HEK293 (cell line): Measurements from ENCODE around the gene FEZF1.
A peak's percentile ranks its signal among the peaks of the same experiment; 100 is the strongest.

Experiments used
- CTCF ChIA-PET: fragments of 350-600 bp; formaldehyde crosslinking; extraction: SDS; loops from one replicate; lab custom pipeline; 2021; ENCODE audit warnings: antibody characterized with exemption; lab: Yijun Ruan, JAX
- POLR2A ChIA-PET: fragments of 300-600 bp; formaldehyde crosslinking; extraction: SDS; loops from one replicate; lab custom pipeline; 2020; ENCODE audit warnings: antibody characterized with exemption, inconsistent platforms; lab: Yijun Ruan, JAX
- H3K27ac ChIP-seq: fragments of 200-500 bp; sonication (Bioruptor generic); 2 replicates; pipeline ENCODE4 v1.5.1; 2014; ENCODE audit warnings: low read depth, low read length, control low read depth, inconsistent platforms; ENCODE audit errors: extremely low read depth
- H3K36me3 ChIP-seq, 2 experiments: fragments of 200-500 bp in 1 of 2; sonication (Bioruptor generic) in 1 of 2; 1 replicate in 1 of 2; 2 replicates in 1 of 2; pipeline ENCODE4 v1.5.1; 2014 to 2017; ENCODE audit warnings: inconsistent platforms in 2 of 2, low read length in 2 of 2; ENCODE audit not compliant: control insufficient read depth in 2 of 2, insufficient read depth in 1 of 2
- H3K4me1 ChIP-seq: fragments of 200-500 bp; sonication (Bioruptor generic); 2 replicates; pipeline ENCODE4 v1.5.1; 2014; ENCODE audit warnings: mild to moderate bottlenecking, low read length, inconsistent platforms; ENCODE audit not compliant: control insufficient read depth, insufficient read depth
- H3K4me3 ChIP-seq: 2 replicates; pipeline ENCODE4 v1.5.1; 2011; ENCODE audit warnings: low read depth, mild to moderate bottlenecking, control low read depth, low read length, moderate library complexity
- H3K9me3 ChIP-seq: fragments of 200-500 bp; sonication (Bioruptor generic); 2 replicates; pipeline ENCODE4 v1.5.1; 2014; ENCODE audit warnings: low read depth, low read length, inconsistent platforms; ENCODE audit not compliant: control insufficient read depth, insufficient read depth
- ELK4 ChIP-seq: IDR thresholded peaks from 2 replicates; pipeline ENCODE4 v1.6.1; 2011; ENCODE audit warnings: mild to moderate bottlenecking, low read depth, low read length, borderline replicate concordance
- HOXC10 ChIP-seq: sonication (generic); formaldehyde crosslinking; IDR thresholded peaks from 2 replicates; pipeline ENCODE4 v1.8.1; 2023; ENCODE audit warnings: mild to moderate bottlenecking, missing genetic modification reagents
- INSM2 ChIP-seq: fragments of 450-650 bp; formaldehyde crosslinking; IDR thresholded peaks from 2 replicates; pipeline ENCODE4 v1.5.1; 2016; ENCODE audit warnings: missing biosample characterization, missing genetic modification characterization
- KLF10 ChIP-seq: fragments of 450-650 bp; IDR thresholded peaks from 2 replicates; pipeline ENCODE4 v1.5.1; 2018; ENCODE audit warnings: missing biosample characterization, mild to moderate bottlenecking, missing genetic modification characterization
- MEIS1 ChIP-seq: sonication (generic); formaldehyde crosslinking; IDR thresholded peaks from 2 replicates; pipeline ENCODE4 v1.8.1; 2022; ENCODE audit warnings: missing genetic modification reagents, mild to moderate bottlenecking, borderline replicate concordance
- MZF1 ChIP-seq: fragments of 450-650 bp; formaldehyde crosslinking; IDR thresholded peaks from 2 replicates; pipeline ENCODE4 v1.5.1; 2017; ENCODE audit warnings: missing biosample characterization, missing genetic modification characterization, borderline replicate concordance
- ZBTB1 ChIP-seq: fragments of 450-650 bp; formaldehyde crosslinking; IDR thresholded peaks from 2 replicates; pipeline ENCODE4 v1.5.1; 2016; ENCODE audit warnings: missing biosample characterization, missing genetic modification characterization
- ZBTB10 ChIP-seq: fragments of 450-650 bp; formaldehyde crosslinking; IDR thresholded peaks from 2 replicates; pipeline ENCODE4 v1.5.1; 2016; ENCODE audit warnings: missing biosample characterization, missing genetic modification characterization
- ZBTB21 ChIP-seq: fragments of 450-650 bp; formaldehyde crosslinking; IDR thresholded peaks from 2 replicates; pipeline ENCODE4 v1.5.1; 2017; ENCODE audit warnings: missing biosample characterization, missing genetic modification characterization
- ZBTB48 ChIP-seq: fragments of 450-650 bp; formaldehyde crosslinking; IDR thresholded peaks from 2 replicates; pipeline ENCODE4 v1.5.1; 2016; ENCODE audit warnings: missing biosample characterization, missing genetic modification characterization
- ZFP37 ChIP-seq: fragments of 450-650 bp; formaldehyde crosslinking; IDR thresholded peaks from 2 replicates; pipeline ENCODE4 v1.5.1; 2016; ENCODE audit warnings: missing biosample characterization, missing genetic modification characterization
- ZFP41 ChIP-seq: fragments of 450-650 bp; formaldehyde crosslinking; IDR thresholded peaks from 2 replicates; pipeline ENCODE4 v1.5.1; 2016; ENCODE audit warnings: missing biosample characterization, missing genetic modification characterization, borderline replicate concordance
- ZNF24 ChIP-seq: fragments of 450-650 bp; formaldehyde crosslinking; IDR thresholded peaks from 2 replicates; pipeline ENCODE4 v1.5.1; 2016; ENCODE audit warnings: missing biosample characterization, missing genetic modification characterization
- ZNF302 ChIP-seq: fragments of 450-650 bp; formaldehyde crosslinking; IDR thresholded peaks from 2 replicates; pipeline ENCODE4 v1.5.1; 2016; ENCODE audit warnings: missing biosample characterization, missing genetic modification characterization, low read depth
- ZNF311 ChIP-seq: fragments of 450-650 bp; formaldehyde crosslinking; IDR thresholded peaks from 2 replicates; pipeline ENCODE4 v1.5.1; 2017; ENCODE audit warnings: missing biosample characterization, missing genetic modification characterization, borderline replicate concordance
- ZNF548 ChIP-seq: fragments of 450-650 bp; formaldehyde crosslinking; IDR thresholded peaks from 2 replicates; pipeline ENCODE4 v1.5.1; 2016; ENCODE audit warnings: missing biosample characterization, missing genetic modification characterization
- ZNF585B ChIP-seq: fragments of 450-650 bp; formaldehyde crosslinking; IDR thresholded peaks from 2 replicates; pipeline ENCODE4 v1.5.1; 2016; ENCODE audit warnings: missing biosample characterization, missing genetic modification characterization
- ZNF596 ChIP-seq: fragments of 450-650 bp; IDR thresholded peaks from 2 replicates; pipeline ENCODE4 v1.5.0; 2018; ENCODE audit warnings: missing biosample characterization, mild to moderate bottlenecking, missing genetic modification characterization, moderate library complexity
- ZNF623 ChIP-seq: fragments of 450-650 bp; formaldehyde crosslinking; IDR thresholded peaks from 2 replicates; pipeline ENCODE4 v1.5.1; 2016; ENCODE audit warnings: missing biosample characterization, missing genetic modification characterization
- ZNF624 ChIP-seq: fragments of 450-650 bp; formaldehyde crosslinking; IDR thresholded peaks from 2 replicates; pipeline ENCODE4 v1.5.1; 2017; ENCODE audit warnings: missing biosample characterization, missing genetic modification characterization
- ZNF654 ChIP-seq: fragments of 450-650 bp; formaldehyde crosslinking; IDR thresholded peaks from 2 replicates; pipeline ENCODE4 v1.5.1; 2016; ENCODE audit warnings: low read depth, missing biosample characterization, missing genetic modification characterization
- ZNF704 ChIP-seq: fragments of 450-650 bp; formaldehyde crosslinking; IDR thresholded peaks from 2 replicates; pipeline ENCODE4 v1.5.1; 2016; ENCODE audit warnings: missing biosample characterization, missing genetic modification characterization
- ZNF843 ChIP-seq: fragments of 450-650 bp; formaldehyde crosslinking; IDR thresholded peaks from 2 replicates; pipeline ENCODE4 v1.5.1; 2016; ENCODE audit warnings: missing biosample characterization, missing genetic modification characterization
- TF ChIP-seq, protein P1 (sequence below): fragments of 450-650 bp; formaldehyde crosslinking; IDR thresholded peaks from 2 replicates; pipeline ENCODE4 v1.5.1; 2016; ENCODE audit warnings: missing biosample characterization, missing genetic modification characterization

FEZF1 gene

GRCh38 chr7:122268101-122268500 lies 36.4 kb downstream of the FEZF1 start (continued):
- TF ChIP-seq ZBTB10 (tag by site-specific recombination) = no peak
- TF ChIP-seq ZNF623 (tag by site-specific recombination) = no peak
- TF ChIP-seq ZNF24 (tag by site-specific recombination) = 0 out of 2 replicates have a peak, but pooled peaks have one; percentile 29

DNA sequence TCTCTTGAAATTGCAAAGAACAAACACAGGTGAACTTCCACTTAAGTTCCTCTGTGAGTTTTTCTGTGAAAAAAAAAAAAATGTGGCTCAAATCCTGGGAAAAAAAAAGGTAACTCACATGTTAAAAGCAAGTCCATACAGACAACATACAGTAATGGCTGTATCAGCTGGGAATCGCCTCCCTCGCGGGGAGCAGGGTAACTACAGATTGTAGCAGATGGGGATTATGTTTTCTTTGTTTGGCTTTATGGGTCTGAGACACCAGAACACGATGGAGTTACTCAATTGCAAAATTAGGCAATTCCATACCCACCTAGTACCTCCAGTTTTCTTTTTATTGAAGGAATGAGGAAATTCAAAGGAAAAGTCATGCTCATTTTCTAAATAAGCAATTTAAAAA lies 42.3 kb downstream of the FEZF1 start:
- ChIA-PET CTCF (no interaction called here), POLR2A (no interaction called here)
- Histone ChIP-seq H3K4me3 (no peak overlapping the region), H3K27ac (no peak overlapping the region), H3K36me3 (no peaks in the 10 kb centered on the region), H3K9me3 (no peaks in the 10 kb centered on the region)
- TF ChIP-seq MZF1 (tag by site-specific recombination) (peak; percentile 23; the same call in 1 of the 2 replicates), ZBTB1 (tag by site-specific recombination) (no peak)
- TF ChIP-seq, protein P1, sequence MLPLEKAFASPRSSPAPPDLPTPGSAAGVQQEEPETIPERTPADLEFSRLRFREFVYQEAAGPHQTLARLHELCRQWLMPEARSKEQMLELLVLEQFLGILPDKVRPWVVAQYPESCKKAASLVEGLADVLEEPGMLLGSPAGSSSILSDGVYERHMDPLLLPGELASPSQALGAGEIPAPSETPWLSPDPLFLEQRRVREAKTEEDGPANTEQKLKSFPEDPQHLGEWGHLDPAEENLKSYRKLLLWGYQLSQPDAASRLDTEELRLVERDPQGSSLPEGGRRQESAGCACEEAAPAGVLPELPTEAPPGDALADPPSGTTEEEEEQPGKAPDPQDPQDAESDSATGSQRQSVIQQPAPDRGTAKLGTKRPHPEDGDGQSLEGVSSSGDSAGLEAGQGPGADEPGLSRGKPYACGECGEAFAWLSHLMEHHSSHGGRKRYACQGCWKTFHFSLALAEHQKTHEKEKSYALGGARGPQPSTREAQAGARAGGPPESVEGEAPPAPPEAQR (tag by site-specific recombination) = no peak
- TF ChIP-seq, all 188 proteins: peak for 1
- H3K4me1 ChIP-seq = no peaks in the 10 kb centered on the region

GRCh38 chr7:122261442-122261841 lies 43.1 kb downstream of the FEZF1 start:
- Histone ChIP-seq H3K36me3 (no peaks in the 10 kb centered on the region), H3K27ac (no peak overlapping the region), H3K9me3 (no peaks in the 10 kb centered on the region), H3K4me1 (no peaks in the 10 kb centered on the region), H3K4me3 (no peak overlapping the region)
- ChIA-PET CTCF (no interaction called here), POLR2A (no interaction called here)
- TF ChIP-seq INSM2 (tag by site-specific recombination) (no peak), ZNF596 (tag by site-specific recombination) (peak; percentile 94)

DNA sequence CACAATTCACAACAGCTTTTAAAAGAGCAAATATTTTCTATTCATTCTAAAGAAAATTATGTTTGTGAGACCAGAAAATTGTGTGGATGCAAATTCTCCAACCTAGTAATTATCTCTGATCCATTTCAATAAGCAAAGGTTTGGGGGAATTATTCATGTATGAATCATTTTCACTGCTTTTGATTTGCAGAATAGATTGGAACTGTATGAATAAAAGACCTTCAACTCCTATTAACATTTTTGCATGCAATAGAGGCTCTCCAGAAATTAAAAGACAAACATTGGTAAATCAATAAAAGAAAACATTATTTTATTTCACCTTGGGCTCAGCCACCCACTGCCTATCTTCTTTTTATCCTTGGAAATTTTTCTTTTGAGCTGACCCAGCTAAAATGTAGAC lies 43.5 kb downstream of the FEZF1 start:
- H3K36me3 ChIP-seq = no peaks in the 10 kb centered on the region
- no peak overlapping the region for H3K27ac ChIP-seq
- ChIA-PET POLR2A (no interaction called here), CTCF (no interaction called here)
- H3K9me3 ChIP-seq = no peaks in the 10 kb centered on the region
- no peak overlapping the region for H3K4me3 ChIP-seq
- no peaks in the 10 kb centered on the region for H3K4me1 ChIP-seq
- TF ChIP-seq ZNF624 (tag by site-specific recombination) (no peak), MEIS1 (CRISPR knock-in tag) (no peak), ZNF585B (tag by site-specific recombination) (no peak), ZNF548 (tag by site-specific recombination) (no peak), ZNF654 (no peak), ZNF311 (tag by site-specific recombination) (no peak), ZFP37 (tag by site-specific recombination) (no peak), ZBTB21 (tag by site-specific recombination) (no peak), ZBTB48 (tag by site-specific recombination) (no peak), ZFP41 (tag by site-specific recombination) (no peak), HOXC10 (CRISPR knock-in tag) (no peak), ZNF302 (tag by site-specific recombination) (no peak), KLF10 (tag by site-specific recombination) (no peak), ZNF843 (tag by site-specific recombination) (no peak), ZNF704 (no peak), ELK4 (no peak)
